NCI-H1436 (cell line): Measurements from ENCODE around the gene BSCL2.
"Not testable (repeated sequence)": the region's sequence is repeated elsewhere in the genome, so short reads cannot be mapped to it uniquely, and the experiment has no call there.

ENCODE experiments used
- DNase-seq: peaks from one replicate; lab custom pipeline; 2025; lab: John Stamatoyannopoulos, UW

The BSCL2 gene

GRCh38 chr11:62688491-62688890, 18.7 kb downstream of the BSCL2 start:
- no peak for DNase-seq

GRCh38 chr11:62687508-62688396, 19.5 kb downstream of the BSCL2 start:
- DNase-seq = no peak

- no peak for DNase-seq
Measured at GRCh38 chr11:62682518-62682917, 24.7 kb downstream of the BSCL2 start.

- DNase-seq = peak; percentile 65
Measured at GRCh38 chr11:62680825-62681240, 26.4 kb downstream of the BSCL2 start.

GRCh38 chr11:62678770-62679696, 28.2 kb downstream of the BSCL2 start, which contains the start of gene UBXN1:
TSS of gene UBXN1 (minus strand) at chr11:62679073. CDS start at chr11:62678923, 150 bp downstream.
- DNase-seq = peak; percentile 83

- no peak for DNase-seq
Measured at GRCh38 chr11:62678433-62678769, 28.8 kb downstream of the BSCL2 start.

- DNase-seq = no peak
Measured at GRCh38 chr11:62677714-62678113, 29.5 kb downstream of the BSCL2 start.

- DNase-seq = no peak
Measured at GRCh38 chr11:62677156-62677555, 30.1 kb downstream of the BSCL2 start.

GRCh38 chr11:62676698-62677097, 30.5 kb downstream of the BSCL2 start:
- no peak for DNase-seq

- DNase-seq = not testable (repeated sequence)
Measured at GRCh38 chr11:62675415-62675814, 31.8 kb downstream of the BSCL2 start.

- no peak for DNase-seq
Measured at GRCh38 chr11:62673196-62673525, 34.1 kb downstream of the BSCL2 start.

GRCh38 chr11:62671608-62672389, 35.4 kb downstream of the BSCL2 start, which contains the start of the genes LBHD1 and UQCC3:
TSS of gene LBHD1 (minus strand) at chr11:62672267. CDS start at chr11:62670031, 2,236 bp downstream.
TSS of gene UQCC3 (plus strand) at chr11:62671673. CDS start at chr11:62671746, 73 bp downstream.
- peak; percentile 64 for DNase-seq

GRCh38 chr11:62671236-62671607, 36.0 kb downstream of the BSCL2 start:
- no peak for DNase-seq

- no peak for DNase-seq
Measured at GRCh38 chr11:62669420-62670161, 37.6 kb downstream of the BSCL2 start.

GRCh38 chr11:62667460-62667859, 39.8 kb downstream of the BSCL2 start:
- no peak for DNase-seq

GRCh38 chr11:62666259-62666926, 40.8 kb downstream of the BSCL2 start:
- no peak for DNase-seq

- DNase-seq = no peak
Measured at GRCh38 chr11:62665599-62666258, 41.5 kb downstream of the BSCL2 start.

- peak; percentile 87 for DNase-seq
Measured at GRCh38 chr11:62665075-62665598, 42.1 kb downstream of the BSCL2 start, which contains the start of the genes C11orf98 and CSKMT. TSS of gene C11orf98 (minus strand) at chr11:62665210. CDS start at chr11:62665169, 41 bp downstream. TSS of gene CSKMT (plus strand) at chr11:62665312. CDS start at chr11:62665880, 568 bp downstream.

- DNase-seq = peak; percentile 25
Measured at GRCh38 chr11:62664405-62665074, 42.7 kb downstream of the BSCL2 start.
